ENCODE measurements around the gene OR8H3. TPM values are rescaled to one million over a fixed set of nuclear protein-coding genes. Genes with fewer than 3 reads are reported as not detected.

OR8H3 gene
- total and polyA plus RNA-seq, 9 of the 15 experiments (the other 6 are each of a cell fraction or from before 2014, with no cell fraction given): not detected

- TF ChIP-seq FOXK2 (conservative IDR thresholded peaks at IDR 0.05 in 1 of 2, IDR thresholded peaks at IDR 0.05 in 1 of 2; ENCODE audit: low read depth in 2 of 2) (no peak), ARID1B (IDR thresholded peaks at IDR 0.05) (no peak), ZNF398 (CRISPR knock-in tag; IDR thresholded peaks at IDR 0.05) (no peak), TRIM24 (IDR thresholded peaks at IDR 0.05) (no peak), POU5F1 (IDR thresholded peaks at IDR 0.05; ENCODE audit: borderline replicate concordance, low read depth, low read length, partially characterized antibody) (no peak), SRSF1 (IDR thresholded peaks at IDR 0.05; ENCODE audit: low read depth, low read length) (no peak), C11orf30 (IDR thresholded peaks at IDR 0.05; ENCODE audit: low read depth) (peak; percentile 41; the same call in 1 of the 2 replicates), CREB1 (IDR thresholded peaks at IDR 0.05) (no peak), CREB1 (CRISPR knock-in tag; IDR thresholded peaks at IDR 0.05) (no peak), MAFG (tag; conservative IDR thresholded peaks at IDR 0.05) (peak; percentile 65), ZKSCAN8 (CRISPR knock-in tag; IDR thresholded peaks at IDR 0.05) (no peak), MAFF (IDR thresholded peaks at IDR 0.05; ENCODE audit: low read length) (peak; percentile 82), SLC30A9 (CRISPR knock-in tag; IDR thresholded peaks at IDR 0.05) (no peak), ETS1 (conservative IDR thresholded peaks at IDR 0.05; ENCODE audit: control insufficient read depth, low read depth, low read length) (no peak), ZNF589 (CRISPR knock-in tag; IDR thresholded peaks at IDR 0.05; ENCODE audit: low read depth) (no peak), BMI1 (IDR thresholded peaks at IDR 0.05; ENCODE audit: low read length) (no peak), ZNF449 (CRISPR knock-in tag; IDR thresholded peaks at IDR 0.05) (no peak), POLR2AphosphoS2 (IDR thresholded peaks at IDR 0.05; ENCODE audit: low read length) (no peak), PATZ1 (CRISPR knock-in tag; IDR thresholded peaks at IDR 0.05; ENCODE audit: borderline replicate concordance) (no peak), IRF2 (CRISPR knock-in tag; IDR thresholded peaks at IDR 0.05) (no peak), E4F1 (CRISPR knock-in tag; IDR thresholded peaks at IDR 0.05; ENCODE audit: borderline replicate concordance) (no peak), MAFK (IDR thresholded peaks at IDR 0.05; ENCODE audit: low read length) (peak; percentile 81)
Measured at GRCh38 chr11:56163804-56164203, 41.6 kb downstream of the OR8H3 start (continued).
